Smooth muscle cell (in vitro differentiated cells): ENCODE data around the gene CLTCL1. TPM values are rescaled to one million over a fixed set of nuclear protein-coding genes. Genes with fewer than 3 reads are reported as not detected.

ENCODE experiments used
- DNase-seq: peaks from one replicate; lab custom pipeline; 2025; ENCODE audit not compliant: unreplicated experiment; lab: John Stamatoyannopoulos, UW
- H2AFZ ChIP-seq: fragments of 200-600 bp; sonication (generic); 2 replicates; pipeline ENCODE4 v1.6.0; 2016; ENCODE audit warnings: antibody characterized with exemption, low read depth, mild to moderate bottlenecking
- H3F3A ChIP-seq: fragments of 200-600 bp; sonication (generic); 2 replicates; pipeline ENCODE4 v1.6.0; 2017; ENCODE audit warnings: antibody characterized with exemption, low read depth
- H3K27ac ChIP-seq: fragments of 200-600 bp; sonication (generic); 2 replicates; pipeline ENCODE4 v1.5.1; 2016; ENCODE audit warnings: low read depth, mild to moderate bottlenecking
- H3K27me3 ChIP-seq: fragments of 200-600 bp; sonication (generic); 2 replicates; pipeline ENCODE4 v1.6.1; 2016; ENCODE audit warnings: low read depth, mild to moderate bottlenecking
- H3K36me3 ChIP-seq: fragments of 200-600 bp; sonication (generic); 2 replicates; pipeline ENCODE4 v1.5.1; 2016; ENCODE audit warnings: low read depth
- H3K4me1 ChIP-seq: fragments of 200-600 bp; sonication (generic); 2 replicates; pipeline ENCODE4 v1.5.1; 2016; ENCODE audit warnings: low read depth
- H3K4me2 ChIP-seq: fragments of 200-600 bp; sonication (generic); 2 replicates; pipeline ENCODE4 v1.6.0; 2016; ENCODE audit warnings: mild to moderate bottlenecking
- H3K4me3 ChIP-seq: fragments of 200-600 bp; sonication (generic); 2 replicates; pipeline ENCODE4 v1.5.1; 2016; ENCODE audit warnings: mild to moderate bottlenecking
- H3K79me2 ChIP-seq: fragments of 200-600 bp; sonication (generic); 2 replicates; pipeline ENCODE4 v1.6.0; 2016; ENCODE audit warnings: low read depth, mild to moderate bottlenecking
- H3K9ac ChIP-seq: fragments of 200-600 bp; sonication (generic); 2 replicates; pipeline ENCODE4 v1.6.0; 2016; ENCODE audit warnings: low read depth
- H3K9me3 ChIP-seq: fragments of 200-600 bp; sonication (generic); replicated peaks from 2 replicates; pipeline ENCODE4 v1.5.1; 2016; ENCODE audit warnings: low read depth
- H4K20me1 ChIP-seq: fragments of 200-600 bp; sonication (generic); 2 replicates; pipeline ENCODE4 v1.6.0; 2016; ENCODE audit warnings: low read depth
- WGBS: methylation state at CpG from one replicate; pipeline ENCODE4 v1.1.7; 2016; ENCODE audit warnings: low lambda C conversion rate; 5-methylcytosine and 5-hydroxymethylcytosine counted together
- polyA plus RNA-seq: library from polyadenylated mRNA; unstranded; fragments of >200 nt; fragmentation: Nextera tagmentation; extraction: Ambion mirVana; gene quantifications from 2 replicates; pipeline ENCODE4 v1.2.1, GENCODE V29; 2016
- total RNA-seq: library from RNA; depleted of rRNA; stranded (reverse); fragments of >200 nt; gene quantifications from 2 replicates; pipeline ENCODE4 v1.2.3, GENCODE V29; 2014
- TF ChIP-seq, protein P1 (sequence below): fragments of 200-600 bp; sonication (generic); IDR thresholded peaks from 2 replicates; pipeline ENCODE4 v1.5.1; 2017; ENCODE audit warnings: borderline replicate concordance, mild to moderate bottlenecking, antibody characterized with exemption; ENCODE audit not compliant: insufficient read depth, poor library complexity, severe bottlenecking

Gene CLTCL1
- total and polyA plus RNA-seq, 2 experiments from 2014 or later = 4.7 to 9.0 TPM

DNA sequence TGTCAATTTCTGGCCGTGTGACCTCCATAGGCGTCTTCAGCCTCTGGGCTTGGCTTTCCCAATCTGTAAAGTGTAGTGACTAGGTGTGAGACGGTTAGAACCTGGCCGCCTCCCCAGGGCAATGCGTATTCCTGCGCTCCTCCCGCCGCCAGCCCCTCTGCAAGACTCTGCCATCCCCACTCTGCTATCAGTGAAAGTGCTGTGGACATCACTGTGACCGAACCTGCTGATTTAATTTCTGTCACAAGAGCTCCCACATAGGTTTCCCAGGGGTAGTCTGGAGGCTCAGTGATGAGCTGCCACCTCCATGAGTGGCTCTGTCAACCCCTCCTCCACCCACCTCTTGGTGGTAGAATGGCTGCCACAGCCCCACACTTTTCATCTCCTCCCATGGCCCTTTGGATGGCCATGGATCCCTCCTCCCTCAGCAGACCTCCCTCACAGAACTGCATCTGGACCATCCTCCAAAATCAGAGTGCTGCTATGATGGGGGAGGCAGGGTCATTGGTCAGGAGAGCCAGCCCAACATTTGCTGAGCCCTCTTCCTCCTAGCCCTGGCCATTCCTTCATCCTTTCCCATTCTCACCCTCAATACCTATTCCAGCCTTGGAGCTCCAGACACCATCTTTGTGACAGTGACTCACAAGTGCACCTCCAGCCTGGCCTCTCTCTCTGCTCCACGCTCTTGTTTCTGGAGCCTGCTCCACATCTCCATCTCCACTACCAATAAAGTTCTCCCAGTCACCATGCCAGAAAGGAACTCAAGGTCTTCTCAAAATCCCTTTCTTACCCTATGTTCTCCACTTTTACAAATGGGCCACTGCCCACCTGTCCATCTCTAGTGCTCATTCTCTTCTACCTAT, 140.0 kb downstream of the CLTCL1 start:
- TF ChIP-seq, protein P1, sequence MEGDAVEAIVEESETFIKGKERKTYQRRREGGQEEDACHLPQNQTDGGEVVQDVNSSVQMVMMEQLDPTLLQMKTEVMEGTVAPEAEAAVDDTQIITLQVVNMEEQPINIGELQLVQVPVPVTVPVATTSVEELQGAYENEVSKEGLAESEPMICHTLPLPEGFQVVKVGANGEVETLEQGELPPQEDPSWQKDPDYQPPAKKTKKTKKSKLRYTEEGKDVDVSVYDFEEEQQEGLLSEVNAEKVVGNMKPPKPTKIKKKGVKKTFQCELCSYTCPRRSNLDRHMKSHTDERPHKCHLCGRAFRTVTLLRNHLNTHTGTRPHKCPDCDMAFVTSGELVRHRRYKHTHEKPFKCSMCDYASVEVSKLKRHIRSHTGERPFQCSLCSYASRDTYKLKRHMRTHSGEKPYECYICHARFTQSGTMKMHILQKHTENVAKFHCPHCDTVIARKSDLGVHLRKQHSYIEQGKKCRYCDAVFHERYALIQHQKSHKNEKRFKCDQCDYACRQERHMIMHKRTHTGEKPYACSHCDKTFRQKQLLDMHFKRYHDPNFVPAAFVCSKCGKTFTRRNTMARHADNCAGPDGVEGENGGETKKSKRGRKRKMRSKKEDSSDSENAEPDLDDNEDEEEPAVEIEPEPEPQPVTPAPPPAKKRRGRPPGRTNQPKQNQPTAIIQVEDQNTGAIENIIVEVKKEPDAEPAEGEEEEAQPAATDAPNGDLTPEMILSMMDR = no peak
- no peak overlapping the region for H2AFZ ChIP-seq
- H3K4me1 ChIP-seq = no peaks in the 10 kb centered on the region
- H3K36me3 ChIP-seq = no peaks in the 10 kb centered on the region
- DNase-seq = no peak
- no peaks in the 10 kb centered on the region for H3F3A ChIP-seq
- no peak overlapping the region for H3K4me3 ChIP-seq
- no peak overlapping the region for H3K9ac ChIP-seq
- 74% methylated on average over 10 of the region's 10 CpGs for WGBS
- no peak overlapping the region for H3K4me2 ChIP-seq
- no peaks in the 10 kb centered on the region for H3K9me3 ChIP-seq
- H3K27ac ChIP-seq = no peak overlapping the region
- no peaks in the 10 kb centered on the region for H3K79me2 ChIP-seq
- no peaks in the 10 kb centered on the region for H4K20me1 ChIP-seq
- H3K27me3 ChIP-seq = peaks cover 69% of the 10 kb centered on the region

DNA sequence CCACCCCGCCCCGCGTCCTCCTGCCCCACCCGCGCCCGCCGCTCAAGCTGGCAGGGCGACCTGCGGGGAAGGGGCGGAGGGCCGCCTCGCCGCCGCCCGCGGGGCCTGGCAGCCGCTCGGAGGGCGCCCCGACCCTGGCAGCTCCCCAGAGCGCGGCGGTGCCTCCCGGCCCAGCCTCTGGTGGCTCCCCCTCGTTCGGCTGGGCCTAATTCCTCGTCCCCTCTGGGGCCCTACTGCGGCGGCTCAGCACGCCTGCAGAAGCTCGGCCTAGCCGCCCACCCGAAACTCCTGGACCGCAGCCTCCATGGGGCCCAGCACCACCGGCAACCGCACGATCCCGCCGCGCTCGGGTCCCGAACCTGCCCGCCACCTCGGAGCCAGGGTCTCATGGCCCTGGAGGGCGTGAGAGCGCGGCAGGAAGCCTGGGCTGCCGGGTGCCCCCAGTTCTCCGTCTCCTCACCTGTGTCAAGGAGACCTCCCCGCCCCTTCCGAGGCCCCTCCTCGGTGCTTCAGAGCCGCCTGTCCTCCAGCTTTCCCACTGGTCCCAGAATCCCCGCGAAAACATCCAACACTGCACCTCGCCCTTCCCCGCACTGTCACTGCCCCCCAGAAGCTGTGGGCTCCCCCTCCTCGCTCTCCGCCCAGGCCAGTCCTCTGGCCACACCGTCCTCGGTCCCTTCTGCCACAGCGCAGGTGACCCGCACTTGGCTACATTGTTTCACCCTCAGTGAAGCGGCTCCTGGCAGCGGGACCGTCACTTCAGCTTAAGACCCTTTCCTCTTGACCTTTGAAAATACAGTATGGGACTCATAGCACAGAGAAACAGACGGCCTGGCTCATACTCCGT, 140.8 kb downstream of the CLTCL1 start:
- H2AFZ ChIP-seq = no peak overlapping the region
- H3K4me1 ChIP-seq = no peaks in the 10 kb centered on the region
- TF ChIP-seq, protein P1 = no peak
- no peak overlapping the region for H3K9ac ChIP-seq
- no peak overlapping the region for H3K27ac ChIP-seq
- WGBS = 30% methylated on average over 41 of the region's 68 CpGs
- H3K79me2 ChIP-seq = no peaks in the 10 kb centered on the region
- H3K4me2 ChIP-seq = no peak overlapping the region
- H4K20me1 ChIP-seq = no peaks in the 10 kb centered on the region
- H3K27me3 ChIP-seq = peaks cover 76% of the 10 kb centered on the region
- H3K9me3 ChIP-seq = no peaks in the 10 kb centered on the region
- no peaks in the 10 kb centered on the region for H3F3A ChIP-seq
- H3K36me3 ChIP-seq = no peaks in the 10 kb centered on the region
- DNase-seq = no peak
- H3K4me3 ChIP-seq = no peak overlapping the region

DNA sequence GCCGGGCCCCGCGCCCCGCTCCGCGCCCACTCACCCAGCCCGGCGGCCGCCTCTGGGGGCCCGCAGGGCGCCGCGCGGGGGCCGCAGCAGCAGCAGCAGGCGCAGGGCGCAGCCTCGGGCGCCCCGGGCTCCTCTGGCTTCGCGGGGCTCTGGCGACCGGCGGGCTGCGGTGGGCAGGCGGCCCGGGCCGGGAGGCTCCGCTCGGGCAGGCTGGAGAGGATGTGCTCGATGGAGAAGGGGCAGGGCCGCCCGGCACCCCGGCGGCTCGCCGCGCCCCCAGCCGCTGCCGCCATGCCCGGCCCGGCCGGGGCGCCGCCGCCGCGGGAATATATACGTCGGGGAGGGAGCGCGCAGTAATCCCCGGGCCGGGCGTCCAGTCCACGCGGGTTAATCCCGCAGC, 141.5 kb downstream of the CLTCL1 start, which contains the start of gene GSC2:
TSS of gene GSC2 (minus strand) at position 302 of the 400 bp plus-strand sequence. CDS start at position 293, 9 bp downstream.
- Histone ChIP-seq H3K36me3 (no peaks in the 10 kb centered on the region), H3K27ac (no peak within 1 kb of the TSS), H3K79me2 (no peaks in the 10 kb centered on the region), H3F3A (no peaks in the 10 kb centered on the region), H3K4me1 (no peaks in the 10 kb centered on the region), H3K4me3 (peak within 1 kb of the TSS; percentile 5), H4K20me1 (no peaks in the 10 kb centered on the region), H3K9me3 (no peaks in the 10 kb centered on the region), H3K9ac (no peak within 1 kb of the TSS), H2AFZ (no peak within 1 kb of the TSS), H3K27me3 (peaks cover 76% of the 10 kb centered on the region), H3K4me2 (peak within 1 kb of the TSS; percentile 74)
- TF ChIP-seq, protein P1 = no peak
- DNase-seq = no peak
- 6% methylated on average over 31 of the region's 59 CpGs for WGBS
